PC-3 (cell line): Measurements from ENCODE around the gene CLN3. TPM values are rescaled to one million over a fixed set of nuclear protein-coding genes. Genes with fewer than 3 reads are reported as not detected.

Experiments used
- ATAC-seq: fragments of 200-7000 bp; cut with Tn5 transposase; 2 replicates; pipeline ENCODE4 v1.9.1; 2020; ENCODE audit warnings: mild to moderate bottlenecking, moderate library complexity
- BruUV-seq: library from RNA; stranded (reverse); fragments of 400-500 nt; replicated peaks from 2 replicates; lab custom pipeline; 2021; lab: Mats Ljungman, UMichigan
- CTCF ChIA-PET: fragments of 300-600 bp; sonication (Branson Sonifier 250); formaldehyde crosslinking; loops from one replicate; lab custom pipeline; 2022; ENCODE audit warnings: antibody characterized with exemption; lab: Charles Lee
- POLR2A ChIA-PET: fragments of 300-600 bp; sonication (Branson Sonifier 250); formaldehyde crosslinking; loops from one replicate; lab custom pipeline; 2022; ENCODE audit warnings: antibody characterized with exemption; ENCODE audit not compliant: unreplicated experiment; lab: Charles Lee
- DNase-seq: peaks from one replicate; pipeline ENCODE4 v3.0.0-alpha.2; 2015
- H2AFZ ChIP-seq: fragments of 300-600 bp; sonication (generic); 2 replicates; pipeline ENCODE4 v1.6.0; 2016; ENCODE audit warnings: antibody characterized with exemption, low read length
- H3F3A ChIP-seq: fragments of 300-600 bp; sonication (generic); one replicate; pipeline ENCODE4 v1.6.0; 2017; ENCODE audit warnings: antibody characterized with exemption, low read length, control low read depth, mild to moderate bottlenecking; ENCODE audit not compliant: unreplicated experiment
- H3K27ac ChIP-seq: fragments of 300-600 bp; sonication (generic); 2 replicates; pipeline ENCODE4 v1.5.1; 2016; ENCODE audit warnings: mild to moderate bottlenecking, low read length
- H3K27me3 ChIP-seq: fragments of 300-600 bp; sonication (generic); 2 replicates; pipeline ENCODE4 v1.6.1; 2016; ENCODE audit warnings: low read length, mixed read lengths
- H3K36me3 ChIP-seq: fragments of 300-600 bp; sonication (generic); 2 replicates; pipeline ENCODE4 v1.6.1; 2016; ENCODE audit warnings: low read depth, mixed run types, low read length, mixed read lengths
- H3K4me1 ChIP-seq: fragments of 300-600 bp; sonication (generic); 2 replicates; pipeline ENCODE4 v1.5.1; 2016; ENCODE audit warnings: low read length; ENCODE audit not compliant: insufficient read depth
- H3K4me2 ChIP-seq: fragments of 300-600 bp; sonication (generic); 2 replicates; pipeline ENCODE4 v1.6.0; 2016; ENCODE audit warnings: low read length
- H3K4me3 ChIP-seq: fragments of 300-600 bp; sonication (generic); 2 replicates; pipeline ENCODE4 v1.5.1; 2016; ENCODE audit warnings: mild to moderate bottlenecking, low read length, mixed read lengths
- H3K79me2 ChIP-seq: fragments of 300-600 bp; sonication (generic); 2 replicates; pipeline ENCODE4 v1.6.1; 2017; ENCODE audit warnings: low read length, mixed read lengths
- H3K9ac ChIP-seq: fragments of 300-600 bp; sonication (generic); 2 replicates; pipeline ENCODE4 v1.6.0; 2016; ENCODE audit warnings: mild to moderate bottlenecking, low read length
- H3K9me2 ChIP-seq: fragments of 300-600 bp; sonication (generic); replicated peaks from 2 replicates; pipeline ENCODE4 v1.6.1; 2016; ENCODE audit warnings: mixed run types, low read length, mixed read lengths
- H3K9me3 ChIP-seq: fragments of 300-600 bp; sonication (generic); 2 replicates; pipeline ENCODE4 v1.6.1; 2016; ENCODE audit warnings: low read length, mixed read lengths
- H4K20me1 ChIP-seq: fragments of 300-600 bp; sonication (generic); 2 replicates; pipeline ENCODE4 v1.6.1; 2016; ENCODE audit warnings: low read length, mixed read lengths
- EZH2 ChIP-seq: fragments of 300-600 bp; sonication (generic); IDR thresholded peaks from one replicate; pipeline ENCODE4 v1.6.1; 2017; ENCODE audit warnings: antibody characterized with exemption, mild to moderate bottlenecking, low read length; ENCODE audit not compliant: unreplicated experiment
- EZH2phosphoT487 ChIP-seq: fragments of 300-600 bp; sonication (generic); IDR thresholded peaks from 2 replicates; pipeline ENCODE4 v1.6.1; 2018; ENCODE audit warnings: mild to moderate bottlenecking, antibody characterized with exemption, low read length, borderline replicate concordance
- intact Hi-C: fragments of 100-400 bp; cut with micrococcal nuclease; formaldehyde crosslinking; loops from 2 replicates; pipeline ENCODE4 v1.9.0; 2023
- total RNA-seq: library from RNA; depleted of rRNA; stranded (reverse); fragments of >200 nt; gene quantifications from 2 replicates; pipeline ENCODE4 v1.2.3, GENCODE V29; 2014
- TF ChIP-seq, protein P1 (sequence below): fragments of 300-600 bp; sonication (generic); conservative IDR thresholded peaks from 2 replicates; pipeline ENCODE4 v1.5.1; 2017; ENCODE audit warnings: antibody characterized with exemption, low read depth, mild to moderate bottlenecking, low read length

The CLN3 gene
- total RNA-seq, 1 experiment from 2014 or later, result 13.3 TPM

DNA sequence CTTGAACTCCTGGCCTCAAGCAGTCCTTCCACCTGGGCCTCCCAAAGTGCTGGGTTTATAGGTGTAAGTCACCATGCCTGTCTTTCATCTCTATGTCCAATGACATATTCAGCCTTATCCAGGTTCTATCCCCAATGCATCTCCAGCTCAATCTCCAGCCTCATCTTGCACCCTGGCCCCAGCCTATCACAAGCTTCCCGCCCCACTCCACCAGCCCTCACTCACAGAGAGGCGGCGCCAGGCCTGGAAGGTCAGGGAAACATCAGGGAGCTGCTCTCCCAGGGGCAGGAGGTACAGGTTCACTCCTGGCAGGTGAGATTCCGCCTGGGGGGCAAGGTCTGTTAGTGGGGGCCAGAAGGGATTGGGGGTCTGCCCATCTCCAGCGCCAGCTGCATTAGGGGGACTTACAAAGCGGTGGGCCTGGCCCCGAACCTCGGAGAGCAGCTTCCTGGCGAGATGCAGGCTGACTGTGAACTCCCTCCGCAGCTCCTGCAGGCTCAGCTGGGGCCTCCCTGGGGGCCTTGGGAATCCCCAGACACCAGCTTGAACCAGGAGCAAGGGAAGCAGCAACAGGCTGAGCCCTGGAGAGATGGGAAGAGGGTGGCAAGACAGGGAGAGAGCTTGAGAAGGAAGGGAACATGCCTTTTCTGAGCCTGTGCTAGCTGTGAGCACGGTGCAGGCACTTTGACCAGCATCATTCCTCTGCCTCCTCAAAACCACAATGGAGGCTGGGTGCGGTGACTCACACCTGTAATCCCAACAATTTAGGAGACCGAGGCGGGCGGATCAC, 11.8 kb upstream of the CLN3 start:
- H3K79me2 ChIP-seq, result no peaks in the 10 kb centered on the region
- ATAC-seq, result no peak
- BruUV-seq, result no TSS peak
- no peak overlapping the region for H3K9ac ChIP-seq
- H2AFZ ChIP-seq, result no peak overlapping the region
- no peaks in the 10 kb centered on the region for H4K20me1 ChIP-seq
- CTCF ChIA-PET, result no interaction called here
- H3K4me2 ChIP-seq, result no peak overlapping the region
- H3K27ac ChIP-seq, result no peak overlapping the region
- no peak for DNase-seq
- H3K27me3 ChIP-seq, result no peaks in the 10 kb centered on the region
- no peak overlapping the region for H3K4me3 ChIP-seq
- TF ChIP-seq EZH2 (no peak), EZH2phosphoT487 (no peak)
- TF ChIP-seq, protein P1, sequence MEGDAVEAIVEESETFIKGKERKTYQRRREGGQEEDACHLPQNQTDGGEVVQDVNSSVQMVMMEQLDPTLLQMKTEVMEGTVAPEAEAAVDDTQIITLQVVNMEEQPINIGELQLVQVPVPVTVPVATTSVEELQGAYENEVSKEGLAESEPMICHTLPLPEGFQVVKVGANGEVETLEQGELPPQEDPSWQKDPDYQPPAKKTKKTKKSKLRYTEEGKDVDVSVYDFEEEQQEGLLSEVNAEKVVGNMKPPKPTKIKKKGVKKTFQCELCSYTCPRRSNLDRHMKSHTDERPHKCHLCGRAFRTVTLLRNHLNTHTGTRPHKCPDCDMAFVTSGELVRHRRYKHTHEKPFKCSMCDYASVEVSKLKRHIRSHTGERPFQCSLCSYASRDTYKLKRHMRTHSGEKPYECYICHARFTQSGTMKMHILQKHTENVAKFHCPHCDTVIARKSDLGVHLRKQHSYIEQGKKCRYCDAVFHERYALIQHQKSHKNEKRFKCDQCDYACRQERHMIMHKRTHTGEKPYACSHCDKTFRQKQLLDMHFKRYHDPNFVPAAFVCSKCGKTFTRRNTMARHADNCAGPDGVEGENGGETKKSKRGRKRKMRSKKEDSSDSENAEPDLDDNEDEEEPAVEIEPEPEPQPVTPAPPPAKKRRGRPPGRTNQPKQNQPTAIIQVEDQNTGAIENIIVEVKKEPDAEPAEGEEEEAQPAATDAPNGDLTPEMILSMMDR, result no peak
- no peaks in the 10 kb centered on the region for H3K9me2 ChIP-seq
- H3K9me3 ChIP-seq, result no peaks in the 10 kb centered on the region
- POLR2A ChIA-PET, result no interaction called here
- intact Hi-C loops, result no loop called here
- H3F3A ChIP-seq, result no peaks in the 10 kb centered on the region
- H3K4me1 ChIP-seq, result peaks cover 4% of the 10 kb centered on the region; the same call in 1 of the 2 replicates
- no peaks in the 10 kb centered on the region for H3K36me3 ChIP-seq

DNA sequence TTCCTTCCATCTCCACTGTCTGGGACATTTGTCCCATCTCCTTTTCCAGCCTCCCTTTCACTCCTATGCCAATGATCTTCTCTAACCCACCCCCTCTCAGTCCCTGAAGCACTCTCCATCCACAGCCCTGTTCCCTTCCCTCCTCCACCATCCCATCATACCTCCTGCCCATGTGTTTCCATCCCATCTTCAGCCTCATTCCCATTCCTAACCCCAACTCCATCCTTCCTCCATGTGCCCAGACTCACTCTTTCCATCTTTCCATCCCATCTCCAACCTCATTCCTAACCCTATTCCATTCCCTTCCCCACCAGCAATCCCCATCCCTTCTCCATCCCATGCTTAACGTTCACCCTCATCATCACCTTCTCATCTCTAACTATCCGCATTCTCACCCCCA, 10.4 kb upstream of the CLN3 start:
- no peaks in the 10 kb centered on the region for H3K27me3 ChIP-seq
- TF ChIP-seq, protein P1, result no peak
- no peak for TF ChIP-seq EZH2
- TF ChIP-seq EZH2phosphoT487, result no peak

More for the DNA sequence above, 10.4 kb upstream of the CLN3 start:
- intact Hi-C loops, result no loop called here
- Histone ChIP-seq H3F3A (no peaks in the 10 kb centered on the region), H3K9me3 (no peaks in the 10 kb centered on the region), H4K20me1 (no peaks in the 10 kb centered on the region), H3K9me2 (no peaks in the 10 kb centered on the region), H3K27ac (no peak overlapping the region), H3K9ac (no peak overlapping the region), H3K36me3 (no peaks in the 10 kb centered on the region), H3K4me1 (peaks cover 4% of the 10 kb centered on the region; the same call in 1 of the 2 replicates), H3K79me2 (no peaks in the 10 kb centered on the region), H3K4me3 (no peak overlapping the region), H3K4me2 (no peak overlapping the region), H2AFZ (no peak overlapping the region)
- DNase-seq (no peak), ATAC-seq (no peak)
- ChIA-PET CTCF (no interaction called here), POLR2A (no interaction called here)
- BruUV-seq, result no TSS peak
